HG03469 (cell line): ENCODE data around the gene IMP3.
A peak's percentile ranks its signal among the peaks of the same experiment; 100 is the strongest.

Experiments used
- ATAC-seq: cut with Tn5 transposase; IDR thresholded peaks from one replicate; pipeline ENCODE4 v1.9.1; 2021; ENCODE audit warnings: mild to moderate bottlenecking, moderate library complexity, moderate number of reproducible peaks; ENCODE audit not compliant: unreplicated experiment

The IMP3 gene

DNA sequence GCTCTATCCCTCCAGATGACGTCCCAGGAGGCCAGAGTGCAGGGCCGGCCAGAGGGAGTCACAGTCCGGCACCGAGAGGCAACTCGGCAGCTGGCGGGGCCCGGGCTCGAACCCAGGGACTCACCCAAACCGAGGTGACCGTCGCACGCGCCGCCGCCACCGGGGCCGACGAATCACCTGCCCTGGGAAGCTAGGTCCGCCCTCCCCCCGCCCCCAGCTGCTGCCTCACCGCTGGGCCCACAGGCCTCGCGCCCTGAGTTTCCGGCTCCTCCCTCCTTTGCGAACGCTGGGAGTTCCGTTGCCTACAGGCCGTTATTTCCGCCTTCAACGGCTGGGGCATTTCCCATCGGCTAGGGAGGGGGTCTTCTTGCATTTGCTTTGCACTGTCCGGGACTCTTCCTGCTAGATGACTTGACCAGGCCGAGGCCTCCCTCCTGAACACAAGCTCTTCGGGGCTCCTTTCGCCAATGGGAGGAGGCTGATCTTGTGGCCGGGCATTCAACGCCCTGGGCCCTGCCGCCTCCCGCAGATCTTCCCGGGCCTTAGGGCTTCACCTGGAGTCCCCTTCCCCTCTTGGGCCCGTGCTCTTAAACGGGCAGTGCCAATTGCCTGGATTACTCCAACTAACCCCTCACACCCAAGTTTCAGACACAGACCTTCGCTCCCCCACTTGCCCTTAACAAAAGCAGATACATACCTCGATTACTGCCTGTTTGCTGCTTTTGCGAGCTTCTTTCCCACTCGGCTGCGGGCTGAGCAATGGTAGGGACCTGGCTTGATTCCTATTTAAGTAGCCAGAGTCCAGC lies 14.3 kb downstream of the IMP3 start, which contains the start of gene SNUPN:
SNUPN (minus strand) TSS at position 184 of the 806 bp plus-strand sequence. CDS start 4,674 bp downstream, outside the sequence.
- ATAC-seq, result peak; percentile 65

DNA sequence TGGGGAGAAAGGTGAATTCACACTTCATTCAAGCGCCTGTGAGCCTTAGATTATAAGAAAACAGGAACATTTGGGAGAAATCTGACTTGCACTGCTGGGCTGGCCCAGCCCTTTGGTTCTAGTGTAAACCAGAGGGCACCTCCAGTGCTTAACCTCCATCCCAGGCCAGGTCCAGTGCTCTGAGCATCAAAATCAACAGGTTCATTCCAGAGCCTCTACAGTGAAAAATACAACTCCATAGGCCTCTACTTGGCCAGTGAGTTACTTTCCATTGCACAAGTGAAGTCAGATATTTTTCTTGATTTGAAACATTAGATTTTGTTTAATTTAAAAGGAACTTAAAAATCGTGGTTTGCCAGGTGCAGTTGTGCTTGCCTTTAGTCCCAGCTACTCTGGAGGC lies 17.5 kb downstream of the IMP3 start:
- ATAC-seq, result no peak

GRCh38 chr15:75620841-75621391 lies 19.1 kb downstream of the IMP3 start:
- no peak for ATAC-seq

GRCh38 chr15:75620058-75620820 lies 19.8 kb downstream of the IMP3 start:
- ATAC-seq, result no peak

DNA sequence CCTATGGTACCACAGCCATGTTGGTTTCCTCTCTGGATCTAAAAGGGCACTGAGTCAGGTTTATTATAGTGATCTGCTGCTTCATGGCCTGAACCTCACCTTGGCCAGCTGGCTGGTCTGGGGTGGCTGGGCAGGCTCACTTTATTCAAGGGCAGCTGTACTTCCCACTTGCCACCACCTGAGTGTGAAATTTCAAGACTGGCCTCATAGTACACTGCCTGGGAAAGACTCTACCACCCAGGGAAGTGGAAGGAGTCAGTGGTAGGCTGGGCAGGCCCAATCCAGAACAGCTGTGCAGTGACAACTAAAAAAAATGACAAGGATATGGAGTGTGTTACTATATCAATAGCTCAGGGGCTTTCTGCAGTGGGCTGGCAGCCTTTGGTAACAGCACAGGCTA lies 23.3 kb downstream of the IMP3 start:
- no peak for ATAC-seq

GRCh38 chr15:75606711-75607699 lies 33.0 kb downstream of the IMP3 start:
- no peak for ATAC-seq

DNA sequence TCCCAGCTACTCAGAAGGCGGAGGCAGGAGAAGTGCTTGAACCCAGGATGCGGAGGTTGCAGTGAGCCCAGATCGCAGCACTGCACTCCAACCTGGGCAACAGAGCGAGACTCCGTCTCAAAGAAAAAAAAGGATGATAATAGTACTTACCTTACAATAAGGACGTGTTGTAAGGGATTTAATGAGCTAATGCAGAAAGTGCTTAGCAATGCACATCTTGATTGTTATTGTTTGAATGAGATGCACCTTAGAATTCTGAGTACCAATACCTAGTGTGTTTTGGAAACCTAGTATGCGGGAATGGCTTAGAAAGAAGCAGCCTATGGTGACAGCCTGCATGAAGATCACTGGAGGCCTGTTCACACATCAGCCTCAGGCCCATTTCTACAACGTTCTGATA lies 34.0 kb downstream of the IMP3 start:
- ATAC-seq, result no peak

DNA sequence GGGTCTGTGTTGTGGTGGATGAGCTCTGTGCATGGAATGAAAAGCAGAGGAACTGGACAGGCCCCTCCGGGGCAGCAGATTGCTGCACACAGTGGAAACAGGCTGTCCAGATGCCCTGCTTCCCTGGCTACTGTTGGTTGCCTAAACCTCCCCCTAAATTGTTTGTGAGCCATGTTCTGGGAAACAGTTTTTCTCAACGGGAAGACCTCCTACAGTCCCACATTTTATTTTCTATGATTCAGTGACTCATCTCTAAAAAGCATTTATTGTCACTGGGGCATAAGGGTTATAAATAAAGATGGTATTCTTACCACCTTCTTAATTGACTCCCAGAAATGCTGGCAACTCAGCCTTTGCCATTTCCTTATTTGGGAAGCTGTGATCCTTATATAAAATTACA lies 40.6 kb downstream of the IMP3 start:
- ATAC-seq, result no peak

GRCh38 chr15:75598361-75598760 lies 41.7 kb downstream of the IMP3 start:
- ATAC-seq, result no peak

- no peak for ATAC-seq
These were observed 42.2 kb downstream of the IMP3 start for GRCh38 chr15:75597667-75598341.

GRCh38 chr15:75596703-75597345 lies 43.2 kb downstream of the IMP3 start:
- ATAC-seq, result no peak

GRCh38 chr15:75594276-75594675 lies 45.7 kb downstream of the IMP3 start:
- ATAC-seq, result no peak

DNA sequence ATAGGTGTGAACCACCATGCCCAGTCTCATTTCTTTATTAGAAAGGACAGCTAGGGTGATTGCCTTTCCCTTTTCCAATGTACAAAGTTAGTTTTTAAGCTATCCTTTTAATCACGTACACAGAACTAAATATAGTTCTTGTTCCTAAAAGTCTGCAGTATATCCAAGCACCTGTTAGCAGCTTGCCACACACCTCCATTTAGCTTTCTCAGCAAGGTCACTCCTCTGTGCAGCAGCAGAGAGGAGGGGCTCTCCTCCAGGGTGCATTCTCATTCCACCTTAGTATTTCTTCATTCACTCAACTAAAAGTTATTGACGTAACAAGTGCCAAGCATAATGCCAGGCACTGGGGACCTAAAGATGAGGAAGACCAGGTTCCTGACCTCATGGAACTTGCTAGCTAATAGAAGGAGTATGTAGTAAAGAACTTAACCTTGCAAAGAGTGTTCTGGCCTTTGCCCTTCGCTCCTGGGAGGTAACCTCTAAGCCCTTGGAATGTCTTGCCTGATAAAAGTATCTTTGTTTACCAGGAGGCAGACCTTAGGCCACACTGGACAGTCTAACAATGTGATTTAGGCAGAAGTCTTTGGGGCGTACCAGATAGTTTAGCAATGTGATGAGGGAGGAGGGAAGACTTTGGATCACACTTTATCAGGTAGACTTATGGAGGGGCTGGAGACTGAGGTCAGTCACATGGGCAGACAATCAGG lies 48.2 kb downstream of the IMP3 start:
- ATAC-seq, result no peak

DNA sequence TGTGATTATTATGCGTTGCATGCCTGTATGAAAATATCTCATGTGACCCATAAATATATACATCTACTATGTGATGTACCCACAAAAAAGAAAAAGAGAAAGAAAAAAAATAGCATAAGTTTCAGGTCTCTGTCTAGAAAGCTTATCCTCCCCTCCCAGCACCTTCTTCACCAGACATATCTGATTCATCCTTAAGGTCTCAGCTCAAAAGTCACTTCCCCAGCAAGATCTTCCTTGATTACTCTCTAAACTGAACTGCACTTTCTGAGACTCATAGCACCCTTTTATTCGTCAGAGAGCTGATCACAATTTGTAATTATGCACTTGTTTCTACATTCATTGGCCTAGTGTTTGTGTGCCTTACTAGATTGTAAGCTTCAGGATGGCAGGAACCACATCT lies 49.8 kb downstream of the IMP3 start:
- ATAC-seq, result no peak
